ENCODE measurements around the gene CDNF. TPM values are rescaled to one million over a fixed set of nuclear protein-coding genes. Genes with fewer than 3 reads are reported as not detected.

Gene CDNF
- total RNA-seq, 1 donor from 2014 or later, result not detected

DNA sequence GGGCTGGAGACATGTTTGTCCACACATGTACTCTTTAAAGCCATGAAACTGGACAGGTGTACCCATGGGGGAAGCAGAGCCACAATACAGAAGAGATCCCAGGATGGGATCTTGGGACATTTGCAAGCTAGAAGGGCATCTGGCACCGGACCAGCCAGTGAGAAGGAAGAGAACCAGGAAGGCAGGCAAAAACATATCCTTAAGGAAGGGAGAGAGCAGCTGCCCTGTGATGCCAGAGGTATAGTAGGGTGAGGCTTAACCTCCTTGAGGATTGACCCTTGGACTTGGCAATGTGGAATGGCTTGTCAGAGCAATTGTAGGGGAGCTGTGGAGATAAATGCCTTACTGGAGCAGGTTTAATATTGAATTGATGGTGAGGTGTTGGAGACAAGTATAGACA lies 23.0 kb upstream of the CDNF start:
- no peak for DNase-seq (ENCODE audit: low read depth)
- Histone ChIP-seq H3K27me3 (ENCODE audit: control insufficient read depth, insufficient read depth, low read length) (no peaks in the 10 kb centered on the region), H3K36me3 (ENCODE audit: control insufficient read depth, insufficient read depth, low read length) (peaks cover 2% of the 10 kb centered on the region), H3K4me3 (ENCODE audit: low read depth, low read length) (no peak overlapping the region)
- TF ChIP-seq, protein P1, sequence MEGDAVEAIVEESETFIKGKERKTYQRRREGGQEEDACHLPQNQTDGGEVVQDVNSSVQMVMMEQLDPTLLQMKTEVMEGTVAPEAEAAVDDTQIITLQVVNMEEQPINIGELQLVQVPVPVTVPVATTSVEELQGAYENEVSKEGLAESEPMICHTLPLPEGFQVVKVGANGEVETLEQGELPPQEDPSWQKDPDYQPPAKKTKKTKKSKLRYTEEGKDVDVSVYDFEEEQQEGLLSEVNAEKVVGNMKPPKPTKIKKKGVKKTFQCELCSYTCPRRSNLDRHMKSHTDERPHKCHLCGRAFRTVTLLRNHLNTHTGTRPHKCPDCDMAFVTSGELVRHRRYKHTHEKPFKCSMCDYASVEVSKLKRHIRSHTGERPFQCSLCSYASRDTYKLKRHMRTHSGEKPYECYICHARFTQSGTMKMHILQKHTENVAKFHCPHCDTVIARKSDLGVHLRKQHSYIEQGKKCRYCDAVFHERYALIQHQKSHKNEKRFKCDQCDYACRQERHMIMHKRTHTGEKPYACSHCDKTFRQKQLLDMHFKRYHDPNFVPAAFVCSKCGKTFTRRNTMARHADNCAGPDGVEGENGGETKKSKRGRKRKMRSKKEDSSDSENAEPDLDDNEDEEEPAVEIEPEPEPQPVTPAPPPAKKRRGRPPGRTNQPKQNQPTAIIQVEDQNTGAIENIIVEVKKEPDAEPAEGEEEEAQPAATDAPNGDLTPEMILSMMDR (IDR thresholded peaks at IDR 0.05; ENCODE audit: insufficient read depth, low read length, poor library complexity, severe bottlenecking), result no peak

DNA sequence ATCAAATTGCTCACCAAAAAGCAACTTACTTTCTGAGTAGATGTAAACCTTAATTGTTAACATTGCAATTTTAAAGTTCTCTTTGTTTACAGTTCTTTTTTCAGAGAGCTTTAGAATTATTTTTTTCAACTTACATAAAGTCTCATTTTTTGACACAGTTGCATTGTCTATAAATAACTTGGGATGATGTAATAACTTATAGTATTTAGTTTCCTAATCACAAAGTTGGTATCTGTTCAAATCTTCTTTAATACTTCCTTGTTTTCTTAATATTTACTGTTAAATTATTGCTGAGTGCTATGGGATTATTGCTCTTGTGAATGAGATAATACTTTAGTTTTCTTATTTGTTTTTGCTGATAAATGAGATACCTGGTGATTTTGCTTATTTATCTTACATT lies 21.9 kb upstream of the CDNF start:
- no peaks in the 10 kb centered on the region for H3K27me3 ChIP-seq (ENCODE audit: control insufficient read depth, insufficient read depth, low read length)
- DNase-seq (ENCODE audit: low read depth), result no peak
- H3K4me3 ChIP-seq (ENCODE audit: low read depth, low read length), result no peak overlapping the region
- peaks cover 2% of the 10 kb centered on the region for H3K36me3 ChIP-seq (ENCODE audit: control insufficient read depth, insufficient read depth, low read length)
- TF ChIP-seq, protein P1 (IDR thresholded peaks at IDR 0.05; ENCODE audit: insufficient read depth, low read length, poor library complexity, severe bottlenecking), result no peak

DNA sequence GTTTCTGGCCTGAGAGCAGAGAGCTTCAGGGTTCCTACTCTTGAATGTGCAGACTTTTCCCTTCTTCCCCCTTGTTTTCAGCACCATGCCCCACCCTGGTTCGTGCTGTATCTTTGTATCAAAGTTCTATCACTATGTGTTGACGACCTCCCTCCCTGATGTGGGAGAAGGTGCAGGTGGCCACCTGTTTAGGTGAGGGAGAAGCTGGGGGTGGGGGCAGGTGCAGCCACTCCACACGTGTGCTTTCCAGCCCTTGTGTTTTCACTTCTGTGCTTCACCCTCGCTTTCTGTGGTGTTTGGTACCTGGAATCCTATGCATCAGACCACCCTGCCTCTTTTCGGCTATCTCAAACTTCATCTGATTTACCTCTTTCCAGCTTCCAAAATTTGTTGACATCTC lies 21.2 kb upstream of the CDNF start:
- no peak for DNase-seq (ENCODE audit: low read depth)
- Histone ChIP-seq H3K4me3 (ENCODE audit: low read depth, low read length) (no peak overlapping the region), H3K27me3 (ENCODE audit: control insufficient read depth, insufficient read depth, low read length) (no peaks in the 10 kb centered on the region), H3K36me3 (ENCODE audit: control insufficient read depth, insufficient read depth, low read length) (peaks cover 2% of the 10 kb centered on the region)
- TF ChIP-seq, protein P1 (IDR thresholded peaks at IDR 0.05; ENCODE audit: insufficient read depth, low read length, poor library complexity, severe bottlenecking), result no peak

DNA sequence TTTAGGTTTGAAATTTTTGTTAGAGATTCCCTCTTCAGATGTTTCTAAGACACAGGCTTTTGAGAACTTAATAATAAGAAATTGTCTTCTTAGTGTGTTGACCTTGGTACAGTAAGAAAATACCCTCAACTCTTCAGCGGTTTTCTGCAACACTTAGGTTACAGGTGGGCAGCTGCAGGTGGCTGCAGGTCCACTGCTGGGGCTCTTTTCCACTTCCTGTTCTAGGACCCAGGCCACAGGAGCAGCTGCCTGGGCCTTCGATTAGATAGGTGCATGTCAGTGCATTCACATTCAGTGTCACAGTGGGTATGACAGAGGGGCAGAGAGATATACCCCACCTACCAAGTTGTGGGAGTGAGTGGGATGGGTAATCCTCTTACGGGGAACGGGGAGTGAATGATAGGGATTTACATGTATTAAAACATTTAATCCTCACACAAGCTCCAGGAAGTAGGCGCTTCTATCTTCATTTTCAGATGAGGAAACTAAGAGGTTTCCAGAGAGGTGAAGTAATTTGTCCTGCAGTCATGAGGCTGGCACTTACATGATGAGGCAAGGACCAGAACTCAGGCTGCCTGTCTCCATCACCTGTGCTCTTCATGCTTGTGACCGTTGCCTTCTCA lies 20.6 kb upstream of the CDNF start:
- TF ChIP-seq, protein P1 (IDR thresholded peaks at IDR 0.05; ENCODE audit: insufficient read depth, low read length, poor library complexity, severe bottlenecking), result no peak
- Histone ChIP-seq H3K36me3 (ENCODE audit: control insufficient read depth, insufficient read depth, low read length) (peaks cover 2% of the 10 kb centered on the region), H3K4me3 (ENCODE audit: low read depth, low read length) (no peak overlapping the region), H3K27me3 (ENCODE audit: control insufficient read depth, insufficient read depth, low read length) (no peaks in the 10 kb centered on the region)
- DNase-seq (ENCODE audit: low read depth), result no peak

DNA sequence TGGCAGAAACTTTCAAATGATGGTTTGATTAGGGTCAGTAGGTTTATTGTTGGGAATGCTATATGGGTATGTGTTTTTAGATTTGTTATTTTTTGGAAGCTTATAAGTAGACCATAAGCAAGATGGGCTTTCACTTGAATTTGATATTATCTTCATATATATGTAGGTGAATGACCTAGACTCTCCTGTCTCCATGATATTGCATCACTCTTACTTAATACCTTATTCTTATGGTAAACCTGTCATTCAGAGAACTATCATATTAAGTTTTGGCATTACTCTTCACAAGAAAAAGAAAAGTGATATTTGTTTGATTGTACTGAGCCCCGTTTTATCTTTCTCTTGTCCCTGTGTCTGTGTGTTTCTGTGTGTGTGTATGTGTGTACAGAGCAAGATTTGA lies 17.6 kb upstream of the CDNF start:
- no peak overlapping the region for H3K4me3 ChIP-seq (ENCODE audit: low read depth, low read length)
- H3K27me3 ChIP-seq (ENCODE audit: control insufficient read depth, insufficient read depth, low read length), result no peaks in the 10 kb centered on the region
- DNase-seq (ENCODE audit: low read depth), result no peak
- TF ChIP-seq, protein P1 (IDR thresholded peaks at IDR 0.05; ENCODE audit: insufficient read depth, low read length, poor library complexity, severe bottlenecking), result no peak
- peaks cover 2% of the 10 kb centered on the region for H3K36me3 ChIP-seq (ENCODE audit: control insufficient read depth, insufficient read depth, low read length)

DNA sequence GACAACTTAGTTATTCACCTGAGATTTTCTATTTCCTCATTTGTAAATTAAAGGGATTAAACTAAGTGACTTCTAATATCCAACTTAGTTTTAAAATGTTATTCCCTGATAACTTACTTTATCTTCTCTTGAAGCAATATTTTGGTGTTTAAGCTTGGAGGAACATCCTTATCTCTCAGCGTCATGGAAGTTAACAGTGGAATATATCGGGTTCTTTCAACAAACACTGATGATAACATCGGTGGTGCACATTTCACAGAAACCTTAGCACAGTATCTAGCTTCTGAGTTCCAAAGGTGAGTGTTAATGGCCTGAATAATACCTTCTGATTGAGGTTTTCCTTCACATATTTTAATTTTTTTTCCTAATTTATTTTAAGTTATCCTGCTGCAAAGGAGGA lies 14.4 kb upstream of the CDNF start:
- H3K36me3 ChIP-seq (ENCODE audit: control insufficient read depth, insufficient read depth, low read length), result no peaks in the 10 kb centered on the region
- no peak overlapping the region for H3K4me3 ChIP-seq (ENCODE audit: low read depth, low read length)
- DNase-seq (ENCODE audit: low read depth), result no peak
- TF ChIP-seq, protein P1 (IDR thresholded peaks at IDR 0.05; ENCODE audit: insufficient read depth, low read length, poor library complexity, severe bottlenecking), result no peak
- no peaks in the 10 kb centered on the region for H3K27me3 ChIP-seq (ENCODE audit: control insufficient read depth, insufficient read depth, low read length)

All from kidney epithelial cell (primary cell).